ENCODE results near the gene TRIP12.
"Not testable (repeated sequence)": the region's sequence is repeated elsewhere in the genome, so short reads cannot be mapped to it uniquely, and the experiment has no call there.

TRIP12 gene

DNA sequence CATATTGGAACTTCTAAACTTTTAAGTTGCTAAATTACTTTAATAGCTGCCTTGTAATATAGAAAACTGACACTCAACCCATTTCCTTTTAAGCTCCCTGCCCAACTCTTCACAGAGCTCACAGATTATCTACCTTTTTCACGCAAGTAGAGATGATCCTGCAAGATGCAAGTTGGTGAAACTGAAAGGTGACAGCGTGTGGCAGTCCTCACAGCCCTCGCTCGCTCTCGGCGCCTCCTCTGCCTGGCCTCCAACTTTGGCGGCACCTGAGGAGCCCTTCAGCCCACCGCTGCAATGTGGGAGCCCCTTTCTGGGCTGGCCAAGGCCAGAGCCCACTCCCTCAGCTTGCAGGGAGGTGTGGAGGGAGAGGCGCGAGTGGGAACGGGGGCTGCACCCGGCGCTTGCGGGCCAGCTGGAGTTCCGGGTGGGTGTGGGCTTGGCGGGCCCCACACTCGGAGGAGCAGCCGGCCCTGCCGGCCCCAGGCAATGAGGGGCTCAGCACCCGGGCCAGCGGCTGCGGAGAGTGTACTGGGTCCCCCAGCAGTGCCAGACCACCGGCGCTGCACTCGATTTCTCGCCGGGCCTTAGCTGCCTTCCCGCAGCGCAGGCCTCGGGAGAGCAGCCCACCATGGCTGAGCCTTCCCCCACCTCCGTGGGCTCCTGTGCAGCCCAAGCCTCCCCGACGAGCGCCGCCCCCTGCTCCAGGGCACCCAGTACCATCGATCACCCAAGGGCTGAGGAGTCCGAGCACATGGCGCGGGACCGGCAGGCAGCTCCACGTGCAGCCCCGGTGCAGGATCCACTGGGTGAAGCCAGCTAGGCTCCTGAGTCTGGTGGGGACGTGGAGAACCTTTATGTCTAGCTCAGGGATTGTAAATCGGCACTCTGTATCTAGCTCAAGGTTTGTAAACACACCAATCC is 71.2 kb downstream of the TRIP12 start:
- CTCF ChIA-PET, result interaction anchor here (0.9 kb wide), 1 partner anchor 50 kb away, joined by 3 read pairs; no protein-coding TSS in a partner anchor
- H3K27me3 Mint-ChIP-seq, DNase-seq, H3K4me3 Mint-ChIP-seq, H3K27ac Mint-ChIP-seq, H3K9me3 Mint-ChIP-seq: not testable (repeated sequence)
- Mint-ChIP-seq H3K36me3 (peaks cover 42% of the 10 kb centered on the region), H3K4me1 (peaks cover 51% of the 10 kb centered on the region)

- Mint-ChIP-seq H3K4me3 (no peak overlapping the region), H3K27me3 (no peaks in the 10 kb centered on the region), H3K9me3 (no peaks in the 10 kb centered on the region), H3K4me1 (peaks cover 47% of the 10 kb centered on the region), H3K36me3 (peaks cover 35% of the 10 kb centered on the region), H3K27ac (no peak overlapping the region)
- no peak for DNase-seq
- CTCF ChIA-PET, result no interaction called here
Measured at GRCh38 chr2:229849073-229849472, 72.7 kb downstream of the TRIP12 start.

DNA sequence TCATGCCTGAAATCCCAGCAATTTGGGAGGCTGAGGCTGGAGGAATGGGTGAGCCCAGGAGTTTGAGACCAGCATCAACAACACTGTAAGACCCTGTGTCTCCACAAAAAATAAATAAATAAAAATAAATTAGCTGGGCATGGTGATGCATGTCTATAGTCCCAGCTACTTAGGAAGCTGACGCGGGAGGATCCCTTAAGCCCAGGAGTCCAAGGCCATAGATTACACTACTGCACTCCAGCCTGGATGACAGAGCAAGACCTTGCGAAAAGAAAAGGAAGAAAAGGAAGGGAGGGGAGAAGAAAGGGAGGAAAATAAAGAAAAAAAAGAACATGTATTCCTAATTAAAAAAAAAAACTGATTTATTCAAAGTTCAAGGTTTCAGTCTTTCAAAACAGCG is 78.2 kb downstream of the TRIP12 start:
- Mint-ChIP-seq H3K9me3 (no peaks in the 10 kb centered on the region), H3K36me3 (peaks cover 33% of the 10 kb centered on the region), H3K27me3 (no peaks in the 10 kb centered on the region), H3K4me1 (peaks cover 11% of the 10 kb centered on the region), H3K27ac (no peak overlapping the region), H3K4me3 (no peak overlapping the region)
- no peak for DNase-seq
- CTCF ChIA-PET, result interaction anchor here (0.6 kb wide), 1 partner anchor 17 kb away, joined by 3 read pairs; no protein-coding TSS in a partner anchor

GRCh38 chr2:229838729-229839128 is 83.1 kb downstream of the TRIP12 start:
- Mint-ChIP-seq H3K27me3 (no peaks in the 10 kb centered on the region), H3K27ac (no peak overlapping the region), H3K4me1 (peaks cover 34% of the 10 kb centered on the region), H3K4me3 (no peak overlapping the region), H3K9me3 (no peaks in the 10 kb centered on the region), H3K36me3 (peaks cover 39% of the 10 kb centered on the region)
- DNase-seq, result no peak
- CTCF ChIA-PET, result interaction anchor here (0.8 kb wide), 1 partner anchor 72 kb away, joined by 3 read pairs; no protein-coding TSS in a partner anchor

- CTCF ChIA-PET, result interaction anchor here (1.1 kb wide), 1 partner anchor 74 kb away, joined by 7 read pairs; no protein-coding TSS in a partner anchor
- Mint-ChIP-seq H3K4me3 (no peak overlapping the region), H3K4me1 (peaks cover 48% of the 10 kb centered on the region), H3K27me3 (no peaks in the 10 kb centered on the region), H3K36me3 (peaks cover 45% of the 10 kb centered on the region), H3K27ac (peak overlapping the region; percentile 19), H3K9me3 (no peaks in the 10 kb centered on the region)
- DNase-seq, result no peak
Measured at GRCh38 chr2:229836847-229837246, 85.0 kb downstream of the TRIP12 start.

DNA sequence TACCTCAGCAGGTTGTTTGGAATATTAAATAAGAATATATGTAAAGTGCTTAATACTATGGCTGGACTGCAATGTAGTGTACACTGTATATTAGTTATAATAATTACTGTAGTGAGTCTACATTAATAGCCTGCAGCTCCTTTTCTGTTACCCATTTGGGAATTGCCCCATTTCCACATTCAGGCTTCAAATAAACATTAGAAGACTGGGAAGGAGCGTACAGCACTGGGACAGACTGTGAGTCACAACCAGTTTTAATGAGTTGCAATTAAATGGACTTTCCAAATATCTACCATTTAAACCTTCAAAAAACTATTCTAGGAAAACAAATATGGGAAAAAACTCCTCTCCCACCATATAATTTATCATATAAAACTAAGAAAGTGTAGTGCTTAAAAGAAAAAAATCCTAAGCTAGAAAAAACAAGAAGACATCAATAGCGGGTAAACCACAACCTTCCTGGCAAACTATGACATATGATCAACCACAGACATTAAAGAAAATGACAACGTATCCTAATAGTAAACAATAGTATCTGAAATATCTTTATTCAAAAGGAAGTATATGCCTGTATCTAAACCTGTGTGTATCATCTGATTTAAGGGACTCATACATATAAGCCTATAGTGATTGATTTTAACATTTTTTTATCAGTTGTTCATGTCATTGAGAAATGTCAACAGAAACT is 86.1 kb downstream of the TRIP12 start:
- peaks cover 53% of the 10 kb centered on the region for H3K4me1 Mint-ChIP-seq
- CTCF ChIA-PET, result interaction anchor here (1.1 kb wide), 1 partner anchor 34 kb away, joined by 3 read pairs; no protein-coding TSS in a partner anchor
- H3K9me3 Mint-ChIP-seq, result no peaks in the 10 kb centered on the region
- H3K4me3 Mint-ChIP-seq, result no peak overlapping the region
- no peak for DNase-seq
- H3K36me3 Mint-ChIP-seq, result peaks cover 52% of the 10 kb centered on the region
- H3K27me3 Mint-ChIP-seq, result no peaks in the 10 kb centered on the region
- H3K27ac Mint-ChIP-seq, result peak overlapping the region; percentile 13

DNA sequence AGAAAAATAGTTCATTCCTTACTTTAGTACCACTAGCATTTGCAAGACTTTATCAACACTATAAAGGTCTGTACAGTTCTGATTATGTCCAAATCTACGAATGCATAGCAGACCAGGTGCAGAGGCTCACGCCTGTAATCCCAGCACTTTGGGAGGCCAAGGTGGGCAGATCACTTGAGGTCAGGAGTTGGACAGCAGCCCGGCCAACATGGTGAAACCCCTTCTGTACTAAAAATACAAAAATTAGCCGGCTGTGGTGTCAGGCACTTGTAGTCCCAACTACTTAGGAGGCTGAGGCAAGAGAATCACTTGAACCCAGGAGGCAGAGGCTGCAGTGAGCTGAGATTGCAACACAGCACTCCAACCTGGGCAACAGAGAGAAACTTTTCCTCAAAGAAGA is 87.4 kb downstream of the TRIP12 start:
- H3K36me3 Mint-ChIP-seq, result peaks cover 53% of the 10 kb centered on the region
- H3K27ac Mint-ChIP-seq, result peak overlapping the region; percentile 14
- H3K4me1 Mint-ChIP-seq, result peaks cover 53% of the 10 kb centered on the region
- not testable (repeated sequence) for H3K9me3 Mint-ChIP-seq, DNase-seq, H3K27me3 Mint-ChIP-seq, H3K4me3 Mint-ChIP-seq
- CTCF ChIA-PET, result interaction anchor here (1.1 to 1.2 kb wide), 2 partner anchors 16 to 33 kb away, joined by 3 read pairs; no protein-coding TSS in a partner anchor

DNA sequence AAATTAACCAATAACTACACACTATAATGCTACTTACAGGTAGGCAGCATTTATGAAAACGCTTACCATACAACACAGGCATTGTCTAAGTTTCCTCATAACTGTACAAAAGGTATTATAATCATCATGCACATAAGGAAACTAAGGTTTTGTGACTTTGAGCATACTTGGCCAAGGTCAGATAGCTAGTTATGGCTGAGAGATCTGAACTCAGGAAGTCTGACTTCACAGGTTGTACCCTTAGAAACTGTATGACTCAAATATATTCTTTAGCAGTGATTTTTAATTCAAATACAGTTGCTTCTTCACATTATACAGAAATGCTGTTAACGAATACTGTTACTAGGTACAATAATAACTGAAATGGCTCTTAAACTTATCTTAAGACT is 89.3 kb downstream of the TRIP12 start:
- Mint-ChIP-seq H3K4me1 (peaks cover 53% of the 10 kb centered on the region), H3K4me3 (no peak overlapping the region), H3K27ac (no peak overlapping the region), H3K9me3 (no peaks in the 10 kb centered on the region), H3K27me3 (no peaks in the 10 kb centered on the region), H3K36me3 (peaks cover 56% of the 10 kb centered on the region)
- CTCF ChIA-PET, result no interaction called here
- DNase-seq, result no peak

- Mint-ChIP-seq H3K27ac (no peak overlapping the region), H3K27me3 (no peaks in the 10 kb centered on the region), H3K4me3 (no peak overlapping the region), H3K9me3 (no peaks in the 10 kb centered on the region), H3K36me3 (peaks cover 58% of the 10 kb centered on the region), H3K4me1 (peaks cover 51% of the 10 kb centered on the region)
- DNase-seq, result no peak
- CTCF ChIA-PET, result no interaction called here
Measured at GRCh38 chr2:229831805-229832509, 89.9 kb downstream of the TRIP12 start.

DNA sequence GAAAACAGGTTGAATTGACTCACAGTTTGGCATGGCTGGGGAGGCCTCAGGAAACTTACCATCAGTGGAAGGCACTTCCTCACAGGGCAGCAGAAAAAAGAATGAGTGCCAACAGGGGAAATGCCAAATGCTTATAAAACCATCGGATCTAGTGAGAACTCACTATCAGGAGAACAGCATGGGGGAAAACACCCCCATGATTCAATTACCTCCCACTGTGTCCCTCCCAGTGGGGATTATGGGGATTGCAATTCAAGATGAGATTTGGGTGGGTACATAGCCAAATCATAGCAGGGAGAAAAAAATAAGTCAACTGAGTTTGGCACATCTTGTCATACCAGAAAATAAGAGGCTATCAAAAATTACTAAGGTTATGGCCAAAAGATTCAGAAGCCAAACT is 96.3 kb downstream of the TRIP12 start:
- H3K4me3 Mint-ChIP-seq, result no peak overlapping the region
- CTCF ChIA-PET, result no interaction called here
- no peaks in the 10 kb centered on the region for H3K27me3 Mint-ChIP-seq

DNA sequence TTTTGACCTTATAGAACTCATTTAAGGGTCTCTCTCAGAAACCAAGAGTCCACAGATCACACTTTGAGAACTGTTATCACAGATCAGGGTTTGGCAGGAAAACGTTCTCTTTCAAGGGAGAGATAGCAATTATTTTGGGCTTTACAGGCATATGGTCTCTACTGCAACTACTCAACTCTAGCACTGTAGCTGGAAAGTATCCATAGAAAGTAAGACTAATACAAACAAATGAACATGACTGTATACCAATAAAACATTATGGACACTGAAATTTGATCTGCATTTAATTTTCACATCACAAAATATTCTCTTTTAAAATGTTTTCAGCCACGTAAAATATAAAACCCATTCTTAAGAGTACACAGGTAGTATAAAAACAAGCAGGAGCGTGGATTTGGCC is 100.5 kb downstream of the TRIP12 start:
- Mint-ChIP-seq H3K4me1 (peaks cover 34% of the 10 kb centered on the region), H3K27ac (peak overlapping the region; percentile 55), H3K4me3 (no peak overlapping the region), H3K9me3 (peaks cover 6% of the 10 kb centered on the region), H3K27me3 (no peaks in the 10 kb centered on the region), H3K36me3 (peaks cover 59% of the 10 kb centered on the region)
- no peak for DNase-seq
- CTCF ChIA-PET, result no interaction called here

More for the DNA sequence above, 96.3 kb downstream of the TRIP12 start:
- Mint-ChIP-seq H3K27ac (no peak overlapping the region), H3K9me3 (peaks cover 6% of the 10 kb centered on the region), H3K36me3 (peaks cover 63% of the 10 kb centered on the region), H3K4me1 (peaks cover 27% of the 10 kb centered on the region)
- DNase-seq, result no peak

DNA sequence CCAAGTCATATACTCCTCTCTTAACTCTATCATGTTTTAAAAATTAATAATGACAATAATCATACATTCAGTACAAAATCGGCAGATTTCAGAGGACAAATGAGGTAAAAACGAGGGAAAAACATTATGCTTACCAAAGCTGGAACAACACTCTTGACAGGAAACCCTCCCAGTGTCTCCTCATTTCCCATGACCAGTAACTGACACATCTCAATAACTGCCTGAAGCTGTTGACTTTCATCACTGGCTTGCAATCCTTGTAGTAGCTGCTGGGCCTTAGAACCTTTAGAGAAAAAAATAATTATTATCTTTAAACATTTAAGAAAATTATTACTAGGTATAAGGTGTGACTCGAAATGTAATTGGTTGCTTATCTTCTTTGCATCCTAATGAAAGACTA is 103.6 kb downstream of the TRIP12 start:
- no peak overlapping the region for H3K4me3 Mint-ChIP-seq
- CTCF ChIA-PET, result interaction anchor here (0.9 to 2.0 kb wide), 2 partner anchors 16 to 17 kb away, joined by 3 to 4 read pairs; no protein-coding TSS in a partner anchor
- DNase-seq, result no peak
- no peak overlapping the region for H3K27ac Mint-ChIP-seq
- H3K9me3 Mint-ChIP-seq, result no peaks in the 10 kb centered on the region
- H3K4me1 Mint-ChIP-seq, result peaks cover 29% of the 10 kb centered on the region
- H3K27me3 Mint-ChIP-seq, result no peaks in the 10 kb centered on the region
- peaks cover 44% of the 10 kb centered on the region for H3K36me3 Mint-ChIP-seq

DNA sequence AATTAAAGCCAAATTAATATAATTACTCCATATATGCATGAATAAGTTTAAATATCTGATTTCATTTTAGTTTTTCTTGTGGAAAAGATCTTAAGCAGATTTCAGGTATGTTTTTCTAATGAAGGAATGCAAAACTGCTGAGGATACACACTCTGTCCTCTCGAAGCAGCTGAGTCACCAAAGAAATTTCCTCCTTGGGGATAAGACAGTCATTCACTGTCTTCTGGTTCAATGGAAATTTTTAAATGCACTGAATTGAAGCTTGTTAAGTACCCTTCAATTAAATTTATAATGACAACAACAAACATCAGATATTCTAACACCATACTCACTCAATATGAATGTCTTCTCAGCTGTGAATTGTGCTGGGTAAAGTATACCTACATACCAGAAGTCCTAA is 106.0 kb downstream of the TRIP12 start:
- Mint-ChIP-seq H3K27me3 (no peaks in the 10 kb centered on the region), H3K4me1 (peaks cover 9% of the 10 kb centered on the region), H3K36me3 (peaks cover 32% of the 10 kb centered on the region), H3K4me3 (no peak overlapping the region), H3K9me3 (no peaks in the 10 kb centered on the region), H3K27ac (no peak overlapping the region)
- no peak for DNase-seq
- CTCF ChIA-PET, result interaction anchor here (0.5 to 1.3 kb wide), 3 partner anchors 94 to 252 kb away, joined by 3 read pairs; no protein-coding TSS in a partner anchor

DNA sequence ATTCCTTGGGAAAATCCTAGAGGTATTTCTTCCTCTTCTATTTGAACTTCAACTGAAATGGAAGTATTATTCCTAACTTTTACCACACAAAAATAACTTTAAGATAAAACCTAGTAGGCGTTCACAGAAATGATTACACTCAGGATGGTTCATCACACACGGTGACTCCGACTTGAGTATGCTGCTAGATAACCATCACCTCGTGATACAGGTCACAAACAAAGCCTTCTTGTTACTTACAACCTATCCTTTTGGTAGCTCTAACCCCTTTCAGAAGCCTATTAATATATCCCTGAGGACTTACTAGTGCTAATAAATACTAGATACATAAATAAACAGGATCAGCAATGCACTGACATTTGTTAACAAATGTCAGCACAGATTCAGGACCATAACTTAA is 106.5 kb downstream of the TRIP12 start:
- DNase-seq, result no peak
- peaks cover 32% of the 10 kb centered on the region for H3K36me3 Mint-ChIP-seq
- H3K4me3 Mint-ChIP-seq, result no peak overlapping the region
- no peak overlapping the region for H3K27ac Mint-ChIP-seq
- CTCF ChIA-PET, result interaction anchor here (0.7 to 1.3 kb wide), 2 partner anchors 95 to 252 kb away, joined by 3 read pairs; no protein-coding TSS in a partner anchor
- no peaks in the 10 kb centered on the region for H3K27me3 Mint-ChIP-seq
- no peaks in the 10 kb centered on the region for H3K9me3 Mint-ChIP-seq
- peaks cover 9% of the 10 kb centered on the region for H3K4me1 Mint-ChIP-seq

All from activated naive CD4-positive, alpha-beta T cell treated with anti-CD3 and anti-CD28 coated beads, Interleukin-2, amount 10 ng/mL, durations not matched to agents 7 days and 5 days (primary cell).